HUES64 (cell line): ENCODE data around the gene PPARG.
"Not testable (repeated sequence)": the region's sequence is repeated elsewhere in the genome, so short reads cannot be mapped to it uniquely, and the experiment has no call there.

ENCODE experiments used
- H3K27ac ChIP-seq: 2 replicates; pipeline ENCODE4 v1.7.0; 2013; ENCODE audit warnings: low read depth, low read length, inconsistent platforms
- H3K27me3 ChIP-seq: 2 replicates; pipeline ENCODE4 v1.6.1; 2013; ENCODE audit warnings: mild to moderate bottlenecking, low read length; ENCODE audit not compliant: insufficient read depth
- H3K36me3 ChIP-seq: 2 replicates; pipeline ENCODE4 v1.6.1; 2013; ENCODE audit warnings: mild to moderate bottlenecking, low read length; ENCODE audit not compliant: insufficient read depth
- H3K4me1 ChIP-seq: 2 replicates; pipeline ENCODE4 v1.6.1; 2013; ENCODE audit warnings: mild to moderate bottlenecking, low read length, moderate library complexity; ENCODE audit not compliant: insufficient read depth
- H3K4me3 ChIP-seq: 2 replicates; pipeline ENCODE4 v1.5.1; 2013; ENCODE audit warnings: mild to moderate bottlenecking, low read length, moderate library complexity
- H3K9ac ChIP-seq: 2 replicates; pipeline ENCODE4 v1.6.1; 2013; ENCODE audit warnings: mild to moderate bottlenecking, low read depth, low read length
- H3K9me3 ChIP-seq: 2 replicates; pipeline ENCODE4 v1.6.1; 2013; ENCODE audit warnings: low read depth, low read length; ENCODE audit not compliant: insufficient read depth
- whole genome bisulfite sequencing: fragments of 150-250, 120-280 bp; methylation state at CpG from one replicate; pipeline ENCODE4 v1.1.7; 2013; ENCODE audit warnings: missing lambda C conversion rate; 5-methylcytosine and 5-hydroxymethylcytosine counted together

Gene PPARG

DNA sequence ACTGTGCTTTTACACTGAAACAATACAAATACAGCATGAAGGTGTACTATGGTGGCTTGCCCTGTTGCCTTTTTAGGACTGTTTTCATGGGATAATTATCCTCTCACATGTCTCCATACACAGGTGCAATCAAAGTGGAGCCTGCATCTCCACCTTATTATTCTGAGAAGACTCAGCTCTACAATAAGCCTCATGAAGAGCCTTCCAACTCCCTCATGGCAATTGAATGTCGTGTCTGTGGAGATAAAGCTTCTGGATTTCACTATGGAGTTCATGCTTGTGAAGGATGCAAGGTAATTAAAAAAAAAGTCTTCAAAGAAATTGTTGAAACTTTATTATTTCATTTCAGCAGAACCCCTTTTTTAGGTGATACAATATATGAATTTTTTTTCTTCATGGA is 92.3 kb downstream of the PPARG start:
- Histone ChIP-seq H3K9ac (no peak overlapping the region), H3K9me3 (no peaks in the 10 kb centered on the region), H3K4me3 (no peak overlapping the region), H3K4me1 (no peaks in the 10 kb centered on the region), H3K27ac (no peak overlapping the region), H3K27me3 (no peaks in the 10 kb centered on the region), H3K36me3 (no peaks in the 10 kb centered on the region)
- no CpG with 5 or more reads among the region's 1 CpG for WGBS

DNA sequence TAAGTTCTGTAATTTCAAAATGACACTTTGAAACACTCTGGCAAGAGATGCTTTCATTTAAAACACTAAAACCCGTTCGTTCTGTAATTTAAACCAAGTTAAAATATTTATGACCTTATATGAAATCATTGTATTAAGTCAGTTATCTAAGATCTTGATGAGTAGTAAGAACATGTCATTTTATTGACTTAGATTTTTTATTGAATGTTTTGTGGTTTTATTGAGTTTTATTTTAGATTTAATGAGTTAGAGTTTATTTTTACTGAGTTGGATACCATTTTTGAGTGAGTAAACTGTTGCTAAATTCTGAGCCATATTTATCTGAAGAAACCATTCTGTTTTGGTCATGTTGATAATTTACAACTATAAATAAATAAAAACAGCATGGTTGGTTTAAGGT is 94.3 kb downstream of the PPARG start:
- H3K4me1 ChIP-seq, result no peaks in the 10 kb centered on the region
- H3K27ac ChIP-seq, result no peak overlapping the region
- H3K9ac ChIP-seq, result no peak overlapping the region
- no CpG with 5 or more reads among the region's 2 CpGs for WGBS
- no peaks in the 10 kb centered on the region for H3K9me3 ChIP-seq
- H3K36me3 ChIP-seq, result no peaks in the 10 kb centered on the region
- no peak overlapping the region for H3K4me3 ChIP-seq
- H3K27me3 ChIP-seq, result no peaks in the 10 kb centered on the region; the same call in 1 of the 2 replicates

DNA sequence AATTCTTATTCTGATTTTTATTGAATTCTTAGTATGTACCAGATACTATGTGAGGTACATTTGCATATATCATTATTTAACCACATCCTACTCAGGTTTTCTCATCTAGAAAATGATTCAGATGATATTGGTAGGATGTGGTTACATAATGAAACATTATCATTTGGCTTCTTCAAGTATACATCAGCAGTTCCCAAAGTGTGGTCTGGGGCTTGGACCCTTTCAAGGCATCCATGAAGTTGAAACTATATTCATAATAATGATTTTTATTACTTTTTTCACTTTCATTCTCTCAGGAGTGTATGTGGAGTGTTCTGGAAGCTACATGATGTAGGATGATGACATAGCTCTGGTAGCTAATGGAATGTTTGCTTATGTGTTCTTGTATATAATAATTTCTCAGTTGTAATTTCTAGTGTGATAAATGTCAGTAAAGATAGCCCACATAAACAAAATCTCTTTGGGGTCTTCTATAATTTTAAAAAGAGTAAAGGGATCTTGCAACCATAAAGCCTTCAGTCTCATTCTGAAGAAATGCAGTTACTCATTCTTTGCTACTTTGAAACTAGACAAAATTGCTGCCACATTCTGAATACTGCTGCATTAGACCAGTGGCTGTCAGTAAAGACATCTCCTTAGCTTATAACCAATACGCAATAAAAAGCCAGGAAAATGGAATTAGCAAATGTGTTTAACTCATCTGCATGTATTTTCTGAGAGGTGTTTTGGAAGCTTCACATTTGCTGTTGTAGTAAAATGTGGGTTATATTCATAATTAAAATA is 95.8 kb downstream of the PPARG start:
- Histone ChIP-seq H3K27ac (no peak overlapping the region), H3K9me3 (no peaks in the 10 kb centered on the region), H3K36me3 (no peaks in the 10 kb centered on the region), H3K4me3 (no peak overlapping the region), H3K9ac (no peak overlapping the region), H3K27me3 (no peaks in the 10 kb centered on the region; the same call in 1 of the 2 replicates), H3K4me1 (no peaks in the 10 kb centered on the region)
- WGBS, result 100% methylated on average over 1 of the region's 1 CpG

DNA sequence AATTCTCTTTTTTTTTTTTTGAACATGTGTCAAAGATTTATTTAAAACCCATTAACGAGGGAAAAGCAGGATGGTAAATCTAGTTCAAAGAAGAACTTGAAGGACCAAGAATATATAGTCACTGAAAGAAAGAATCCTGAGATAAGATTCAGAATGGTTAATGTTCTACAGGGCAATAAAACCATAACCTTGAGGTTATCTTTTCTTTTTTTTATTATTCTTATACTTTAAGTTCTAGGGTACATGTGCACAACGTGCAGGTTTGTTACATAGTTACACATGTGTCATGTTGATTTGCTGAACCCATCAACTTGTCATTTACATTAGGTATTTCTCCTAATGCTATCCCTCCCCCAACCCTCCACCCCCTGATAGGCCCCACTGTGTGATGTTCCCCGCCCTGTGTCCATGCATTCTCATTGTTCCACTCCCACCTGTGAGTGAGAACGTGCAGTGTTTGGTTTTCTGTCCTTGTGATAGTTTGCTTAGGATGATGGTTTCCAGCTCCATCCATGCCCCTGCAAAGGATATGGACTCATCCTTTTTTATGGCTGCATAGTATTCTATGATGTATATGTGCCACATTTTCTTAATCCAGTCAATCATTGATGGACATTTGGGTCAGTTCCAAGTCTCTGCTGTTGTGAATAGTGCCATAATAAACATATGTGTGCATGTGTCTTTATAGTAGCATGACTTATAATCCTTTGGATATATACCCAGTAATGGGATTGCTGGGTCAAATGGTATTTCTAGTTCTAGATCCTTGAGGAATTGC is 97.8 kb downstream of the PPARG start:
- not testable (repeated sequence) for H3K27ac ChIP-seq, H3K9me3 ChIP-seq, H3K27me3 ChIP-seq, H3K36me3 ChIP-seq, H3K9ac ChIP-seq, H3K4me3 ChIP-seq, H3K4me1 ChIP-seq
- WGBS, result 100% methylated on average over 4 of the region's 4 CpGs

DNA sequence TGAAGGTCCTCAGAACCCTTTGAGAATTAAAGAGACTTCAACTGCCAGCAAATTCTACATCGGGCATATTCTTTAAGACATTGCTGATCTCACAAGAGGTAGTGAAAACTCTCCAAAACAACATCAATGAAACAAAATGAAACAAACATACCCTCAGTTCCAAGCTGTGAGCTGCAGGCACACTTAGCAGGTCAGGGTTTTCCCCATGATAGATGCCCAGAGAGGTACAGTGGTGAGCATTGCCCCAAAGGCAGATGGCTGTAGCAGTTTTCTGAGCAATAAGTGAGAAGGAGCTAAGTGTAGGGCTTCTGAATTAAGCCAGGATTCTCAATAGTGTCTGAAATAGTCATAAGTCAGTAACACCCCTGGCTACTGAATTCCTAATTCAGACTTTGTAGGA is 99.3 kb downstream of the PPARG start:
- 88% methylated on average over 1 of the region's 1 CpG for WGBS

DNA sequence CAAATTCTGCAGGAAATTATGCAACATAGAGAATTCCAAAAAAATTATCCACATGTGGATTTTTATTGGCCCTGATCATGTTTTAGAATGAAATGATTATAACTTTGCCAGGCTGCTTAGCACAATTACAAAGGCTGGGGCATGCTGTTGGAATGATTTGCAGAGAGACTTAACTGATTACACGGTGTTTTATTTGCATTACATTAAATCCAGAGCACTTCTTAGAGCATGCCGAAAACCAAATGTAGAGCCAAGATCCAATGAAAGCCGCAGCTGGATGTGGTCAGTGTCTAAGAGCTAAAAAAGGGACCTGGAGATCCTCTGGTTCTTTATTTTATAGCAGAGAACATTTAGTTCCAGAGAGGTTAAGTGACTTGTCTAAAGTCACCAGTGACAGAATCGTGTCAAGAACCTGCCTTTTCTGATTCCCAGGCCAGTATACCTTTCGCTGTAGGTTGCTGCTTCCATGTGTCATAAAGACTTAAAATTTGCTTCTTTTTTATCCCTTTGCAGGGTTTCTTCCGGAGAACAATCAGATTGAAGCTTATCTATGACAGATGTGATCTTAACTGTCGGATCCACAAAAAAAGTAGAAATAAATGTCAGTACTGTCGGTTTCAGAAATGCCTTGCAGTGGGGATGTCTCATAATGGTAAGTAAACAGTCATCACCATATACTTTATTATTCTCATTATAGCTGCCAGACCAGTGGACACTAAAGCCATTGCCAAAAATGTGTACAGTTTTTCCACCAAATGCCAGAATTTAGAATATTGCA is 103.4 kb downstream of the PPARG start:
- H3K27me3 ChIP-seq, result no peaks in the 10 kb centered on the region; the same call in 1 of the 2 replicates
- H3K4me1 ChIP-seq, result no peaks in the 10 kb centered on the region
- no peak overlapping the region for H3K27ac ChIP-seq
- no peak overlapping the region for H3K4me3 ChIP-seq
- no peak overlapping the region for H3K9ac ChIP-seq
- WGBS, result 94% methylated on average over 8 of the region's 8 CpGs
- H3K9me3 ChIP-seq, result no peaks in the 10 kb centered on the region
- H3K36me3 ChIP-seq, result no peaks in the 10 kb centered on the region

More for the DNA sequence above, 99.3 kb downstream of the PPARG start:
- no peak overlapping the region for H3K27ac ChIP-seq
- no peaks in the 10 kb centered on the region; the same call in 1 of the 2 replicates for H3K27me3 ChIP-seq
- no peak overlapping the region for H3K4me3 ChIP-seq
- no peaks in the 10 kb centered on the region for H3K4me1 ChIP-seq
- no peak overlapping the region for H3K9ac ChIP-seq
- H3K9me3 ChIP-seq, result no peaks in the 10 kb centered on the region
- no peaks in the 10 kb centered on the region for H3K36me3 ChIP-seq

DNA sequence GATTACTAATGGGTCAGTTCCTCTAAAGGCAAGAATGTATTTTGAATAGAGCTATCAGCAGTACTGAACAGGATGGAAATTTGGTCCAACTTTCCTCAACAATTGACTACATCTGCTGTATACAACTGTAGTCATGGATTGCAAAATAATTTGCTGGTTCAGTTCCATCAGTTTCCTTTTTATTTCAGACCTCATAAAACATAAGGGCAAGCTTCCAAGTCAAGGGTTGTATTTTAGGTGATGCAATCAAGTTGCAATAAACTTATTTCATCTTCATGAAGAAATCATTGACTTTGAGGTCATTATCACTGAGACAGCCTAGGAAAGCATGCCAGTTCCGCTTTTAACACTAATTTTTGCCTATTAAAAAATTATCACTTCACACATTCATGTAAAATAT is 105.0 kb downstream of the PPARG start:
- WGBS, result 81% methylated on average over 1 of the region's 1 CpG
- Histone ChIP-seq H3K27ac (no peak overlapping the region), H3K9ac (no peak overlapping the region), H3K9me3 (no peaks in the 10 kb centered on the region), H3K4me1 (no peaks in the 10 kb centered on the region), H3K4me3 (no peak overlapping the region), H3K27me3 (no peaks in the 10 kb centered on the region; the same call in 1 of the 2 replicates), H3K36me3 (no peaks in the 10 kb centered on the region)

DNA sequence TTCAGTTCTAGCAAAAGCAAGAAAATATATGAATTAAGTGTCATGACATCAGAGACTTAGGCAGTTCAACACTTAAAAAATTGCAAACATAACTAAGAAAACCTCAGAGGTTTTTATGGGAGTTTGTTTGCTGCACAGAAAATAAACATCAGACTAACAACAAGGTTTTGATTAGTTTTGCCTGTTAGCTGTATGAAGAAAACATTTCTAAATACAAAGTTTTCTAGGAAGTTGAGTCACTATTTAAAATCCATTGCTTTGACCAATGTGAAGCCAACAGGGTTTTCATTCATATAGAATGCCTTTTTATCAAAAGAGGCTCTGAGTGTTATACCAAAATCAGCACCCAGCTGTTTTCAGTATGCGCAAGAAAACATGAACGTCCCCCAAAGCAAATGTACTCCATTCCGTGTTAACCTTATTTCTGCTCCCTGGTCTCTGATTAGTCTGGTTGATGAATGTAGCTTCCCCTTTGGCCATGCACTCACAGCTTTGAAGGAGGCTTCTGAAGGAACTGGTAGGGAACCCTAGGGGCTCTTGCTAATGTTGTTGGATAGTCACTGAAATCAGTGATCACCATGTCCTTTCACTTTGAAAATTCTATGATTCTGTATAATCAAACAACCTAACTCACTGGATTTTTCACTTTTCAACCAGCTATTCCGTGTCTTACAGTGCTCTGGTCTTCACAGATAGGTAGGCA is 105.8 kb downstream of the PPARG start:
- Histone ChIP-seq H3K27ac (no peak overlapping the region), H3K9me3 (no peaks in the 10 kb centered on the region), H3K9ac (no peak overlapping the region), H3K27me3 (no peaks in the 10 kb centered on the region; the same call in 1 of the 2 replicates), H3K4me1 (no peaks in the 10 kb centered on the region), H3K4me3 (no peak overlapping the region), H3K36me3 (no peaks in the 10 kb centered on the region)
- 97% methylated on average over 4 of the region's 4 CpGs for WGBS

DNA sequence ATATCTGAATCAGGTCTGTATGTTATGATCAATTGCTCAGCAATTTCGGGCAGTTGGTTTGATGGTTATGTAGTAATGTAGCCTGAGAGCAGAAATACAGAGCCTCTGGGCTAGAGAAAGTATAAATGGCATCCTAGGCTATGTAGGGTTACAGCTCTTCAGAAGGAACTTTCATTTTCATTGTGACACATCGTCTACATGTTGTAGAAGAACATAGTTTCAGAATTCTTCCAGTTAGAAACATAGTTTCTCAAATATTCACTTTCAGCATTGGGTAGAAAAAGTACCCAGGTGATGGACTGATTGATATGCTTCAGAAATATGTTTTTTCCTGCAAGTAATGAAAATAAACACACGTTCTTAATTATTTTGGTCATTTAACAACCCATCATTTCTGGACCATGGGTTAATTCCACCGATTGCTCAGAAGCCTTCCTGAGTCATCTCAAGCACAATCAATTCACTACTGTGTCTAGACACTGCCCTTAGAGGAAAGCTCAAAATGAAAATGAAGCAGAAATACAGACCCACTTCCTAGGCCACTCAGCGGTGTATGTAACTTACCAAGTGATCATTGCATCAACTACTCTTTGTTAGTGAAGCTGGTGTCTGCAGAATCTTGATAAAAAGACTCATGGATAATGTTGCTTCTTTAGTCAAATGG is 106.6 kb downstream of the PPARG start:
- 88% methylated on average over 5 of the region's 5 CpGs for WGBS
- H3K4me1 ChIP-seq, result no peaks in the 10 kb centered on the region
- no peaks in the 10 kb centered on the region for H3K36me3 ChIP-seq
- no peak overlapping the region for H3K4me3 ChIP-seq
- no peaks in the 10 kb centered on the region; the same call in 1 of the 2 replicates for H3K27me3 ChIP-seq
- no peak overlapping the region for H3K27ac ChIP-seq
- no peaks in the 10 kb centered on the region for H3K9me3 ChIP-seq
- H3K9ac ChIP-seq, result no peak overlapping the region

DNA sequence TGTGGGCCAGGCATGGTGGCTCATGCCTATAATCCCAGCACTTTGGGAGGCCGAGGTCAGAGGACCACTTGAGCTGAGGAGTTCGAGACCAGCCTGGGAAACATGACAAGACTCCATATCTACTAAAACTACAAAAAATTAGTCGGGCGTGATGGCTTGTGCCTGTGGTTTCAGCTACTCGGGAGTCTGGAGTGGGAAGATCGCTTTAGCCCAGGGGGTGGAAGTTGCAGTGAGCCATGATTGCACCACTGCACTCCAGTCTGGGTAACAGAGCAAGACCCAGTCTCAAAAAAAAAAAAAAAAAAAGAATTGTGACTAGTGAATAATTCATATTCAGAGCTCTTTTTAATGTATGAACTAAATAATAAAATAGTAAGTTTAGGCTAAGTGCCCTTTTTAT is 107.6 kb downstream of the PPARG start:
- Histone ChIP-seq H3K9ac (no peak overlapping the region), H3K36me3 (no peaks in the 10 kb centered on the region), H3K9me3 (no peaks in the 10 kb centered on the region), H3K27me3 (no peaks in the 10 kb centered on the region; the same call in 1 of the 2 replicates), H3K4me1 (no peaks in the 10 kb centered on the region), H3K4me3 (no peak overlapping the region), H3K27ac (no peak overlapping the region)
- whole genome bisulfite sequencing, result 88% methylated on average over 6 of the region's 6 CpGs
